Esophagus (tissue), 2 donors: ENCODE results near the gene CLASP1. TPM values are rescaled to one million over a fixed set of nuclear protein-coding genes. Genes with fewer than 3 reads are reported as not detected.

Experiments
- H3K27ac ChIP-seq, 2 donors: one replicate each; pipeline ENCODE4 v1.5.1; 2013; ENCODE audit warnings: low read depth in 2 of 2, mild to moderate bottlenecking in 2 of 2, inconsistent platforms in 1 of 2, low read length in 1 of 2, moderate library complexity in 1 of 2
- H3K27me3 ChIP-seq, 2 donors: one replicate each; pipeline ENCODE4 v1.6.1; 2013; ENCODE audit warnings: low read length in 2 of 2, control low read depth in 1 of 2, mild to moderate bottlenecking in 1 of 2; ENCODE audit not compliant: insufficient read depth in 2 of 2, control insufficient read depth in 1 of 2
- H3K36me3 ChIP-seq, 2 donors: one replicate each; pipeline ENCODE4 v1.6.1; 2013; ENCODE audit warnings: low read length in 1 of 2; ENCODE audit not compliant: control insufficient read depth in 2 of 2, insufficient read depth in 2 of 2
- H3K4me1 ChIP-seq, 2 donors: one replicate each; pipeline ENCODE4 v1.6.1; 2013; ENCODE audit warnings: low read length in 1 of 2; ENCODE audit not compliant: control insufficient read depth in 2 of 2, insufficient read depth in 2 of 2
- H3K4me3 ChIP-seq, 2 donors: one replicate each; pipeline ENCODE4 v1.5.1; 2013; ENCODE audit warnings: low read length in 2 of 2, mild to moderate bottlenecking in 2 of 2, low read depth in 1 of 2, moderate library complexity in 1 of 2
- H3K9me3 ChIP-seq, 2 donors: one replicate each; pipeline ENCODE4 v1.6.1; 2013; ENCODE audit warnings: mild to moderate bottlenecking in 2 of 2, low read depth in 1 of 2, low read length in 1 of 2, moderate library complexity in 1 of 2; ENCODE audit not compliant: control insufficient read depth in 2 of 2, insufficient read depth in 1 of 2
- WGBS, 2 donors: extraction: QIAGEN DNeasy Blood & Tissue Kit; methylation state at CpG; one replicate each; pipeline ENCODE4 v1.1.7; 2013; 5-methylcytosine and 5-hydroxymethylcytosine counted together
- polyA plus RNA-seq, 2 donors: library from polyadenylated mRNA; stranded (reverse); fragments of 200-250 nt; gene quantifications; one replicate each; pipeline ENCODE4 v1.2.3, GENCODE V29; 2013
- donor health status: healthy with polysubstance abuse.
- donor health status: Bipolar disorder and iron deficiency.

The CLASP1 gene
- polyA plus RNA-seq, 2 donors: 9.1 to 9.8 TPM

DNA sequence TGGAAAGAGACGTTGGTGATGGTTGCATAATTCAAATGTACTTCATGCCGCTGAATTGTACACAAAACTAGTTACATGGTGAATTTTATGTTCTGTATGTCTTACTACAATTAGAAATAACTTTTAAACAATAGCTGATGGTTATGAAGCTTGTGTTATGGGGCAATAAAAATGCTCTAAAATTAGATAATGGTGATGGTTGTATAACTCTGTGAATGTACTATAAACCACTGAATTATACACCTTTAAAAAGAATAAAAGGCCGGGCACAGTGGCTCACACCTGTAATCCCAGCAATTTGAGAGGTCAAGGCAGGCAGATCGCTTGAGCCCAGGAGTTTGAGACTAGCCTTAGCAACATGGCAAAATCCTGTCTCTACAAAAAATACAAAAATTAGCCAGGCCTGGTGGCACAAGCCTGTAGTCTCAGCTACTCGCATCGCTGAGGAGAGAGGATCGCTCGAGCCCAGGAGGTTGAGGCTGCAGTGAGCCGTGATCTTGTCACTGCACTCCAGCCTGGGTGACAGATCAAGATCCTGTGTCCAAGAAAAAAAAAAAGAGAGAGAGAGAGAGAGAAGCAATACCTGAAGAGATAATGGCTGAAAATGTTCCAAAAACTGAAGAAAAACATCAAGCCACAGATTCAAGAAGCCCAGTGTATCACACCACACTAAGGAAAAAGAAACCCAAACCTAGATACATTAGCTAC is 112.3 kb downstream of the CLASP1 start:
- no peaks in the 10 kb centered on the region for H3K27me3 ChIP-seq
- WGBS, 2 donors: 85 to 91% methylated on average over 9 of the region's 9 CpGs
- no peak overlapping the region for H3K4me3 ChIP-seq
- no peak overlapping the region for H3K27ac ChIP-seq
- H3K9me3 ChIP-seq: no peaks in the 10 kb centered on the region
- H3K36me3 ChIP-seq: no peaks in the 10 kb centered on the region
- peaks cover 0 to 2% of the 10 kb centered on the region in 2 donors for H3K4me1 ChIP-seq

DNA sequence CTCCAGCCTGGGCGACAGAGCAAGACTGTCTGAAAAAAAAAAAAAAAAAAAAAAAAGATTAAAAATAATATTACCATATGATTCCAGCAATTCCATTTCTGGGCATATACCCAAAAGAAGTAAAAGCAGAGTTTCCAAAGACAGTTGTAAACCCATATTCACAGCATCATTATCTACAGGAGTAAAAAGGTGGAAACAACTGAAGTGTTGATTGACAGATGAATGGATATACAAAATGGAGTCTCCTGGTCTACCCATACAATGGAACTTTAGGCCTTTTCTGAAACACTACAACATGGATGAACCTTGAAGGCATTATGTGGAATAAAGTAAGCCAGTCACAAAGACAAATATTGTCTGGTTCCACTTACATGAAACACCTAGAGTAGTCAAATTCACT is 112.9 kb downstream of the CLASP1 start:
- 63 to 95% methylated on average over 1 of the region's 1 CpG for WGBS, 2 donors
- peaks cover 0 to 2% of the 10 kb centered on the region in 2 donors for H3K4me1 ChIP-seq

DNA sequence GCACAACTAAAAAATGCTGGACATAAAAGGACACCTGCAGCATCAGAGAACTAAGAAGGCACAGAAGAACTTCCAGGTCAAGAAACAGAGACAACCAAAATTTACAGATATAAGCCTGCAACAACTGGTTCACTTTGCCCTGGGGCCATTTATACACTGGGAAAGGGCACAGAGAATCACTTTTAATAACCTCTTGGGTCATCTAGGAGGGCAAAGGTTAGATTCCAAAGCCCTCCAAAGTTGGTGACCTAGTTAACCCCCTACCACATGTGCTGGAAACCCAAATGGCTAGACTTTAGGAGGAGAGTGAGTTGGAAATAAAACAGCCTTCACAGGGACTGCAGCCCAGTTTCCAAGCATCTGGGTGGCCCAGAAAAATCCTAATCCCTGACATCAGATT is 115.3 kb downstream of the CLASP1 start:
- Histone ChIP-seq H3K4me1 (peaks cover 0 to 2% of the 10 kb centered on the region in 2 donors), H3K9me3 (no peaks in the 10 kb centered on the region), H3K4me3 (no peak overlapping the region), H3K27me3 (no peaks in the 10 kb centered on the region), H3K36me3 (no peaks in the 10 kb centered on the region), H3K27ac (no peak overlapping the region)

More for the DNA sequence above, 112.9 kb downstream of the CLASP1 start:
- H3K36me3 ChIP-seq: no peaks in the 10 kb centered on the region
- H3K4me3 ChIP-seq: no peak overlapping the region
- H3K9me3 ChIP-seq: no peaks in the 10 kb centered on the region
- H3K27ac ChIP-seq: no peak overlapping the region
- no peaks in the 10 kb centered on the region for H3K27me3 ChIP-seq

DNA sequence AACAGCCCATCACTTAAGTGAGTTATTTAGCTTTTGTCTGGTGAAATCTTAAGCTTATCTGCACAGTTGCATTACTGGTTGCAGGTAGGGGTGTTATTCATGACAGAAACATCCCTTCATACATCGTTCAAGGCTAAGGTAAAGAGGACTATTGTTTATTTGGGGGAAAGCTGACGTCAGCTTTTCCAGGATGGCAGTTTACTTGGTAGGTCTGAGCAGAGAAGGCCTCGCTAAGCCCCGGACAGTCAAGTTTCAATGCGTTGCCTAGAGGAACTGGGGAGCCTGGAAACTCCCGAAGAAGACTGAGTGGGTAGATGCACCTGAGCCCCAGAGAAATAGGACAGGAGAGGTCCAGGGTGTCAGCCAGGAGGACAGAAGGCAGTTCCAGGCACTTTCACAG is 116.4 kb downstream of the CLASP1 start:
- Histone ChIP-seq H3K9me3 (no peaks in the 10 kb centered on the region), H3K4me3 (no peak overlapping the region), H3K27me3 (no peaks in the 10 kb centered on the region), H3K36me3 (no peaks in the 10 kb centered on the region), H3K4me1 (peaks cover 0 to 2% of the 10 kb centered on the region in 2 donors), H3K27ac (peak overlapping the region in 1 of 2 donors; percentile 69)
- WGBS, 2 donors: 32 to 34% methylated on average over 6 of the region's 6 CpGs

GRCh38 chr2:121532347-121532766 is 116.9 kb downstream of the CLASP1 start:
- H3K36me3 ChIP-seq: no peaks in the 10 kb centered on the region
- H3K4me1 ChIP-seq: peaks cover 0 to 2% of the 10 kb centered on the region in 2 donors
- H3K27me3 ChIP-seq: no peaks in the 10 kb centered on the region
- H3K9me3 ChIP-seq: no peaks in the 10 kb centered on the region
- 30 to 33% methylated on average over 4 of the region's 4 CpGs for WGBS, 2 donors
- no peak overlapping the region for H3K4me3 ChIP-seq
- no peak overlapping the region for H3K27ac ChIP-seq

DNA sequence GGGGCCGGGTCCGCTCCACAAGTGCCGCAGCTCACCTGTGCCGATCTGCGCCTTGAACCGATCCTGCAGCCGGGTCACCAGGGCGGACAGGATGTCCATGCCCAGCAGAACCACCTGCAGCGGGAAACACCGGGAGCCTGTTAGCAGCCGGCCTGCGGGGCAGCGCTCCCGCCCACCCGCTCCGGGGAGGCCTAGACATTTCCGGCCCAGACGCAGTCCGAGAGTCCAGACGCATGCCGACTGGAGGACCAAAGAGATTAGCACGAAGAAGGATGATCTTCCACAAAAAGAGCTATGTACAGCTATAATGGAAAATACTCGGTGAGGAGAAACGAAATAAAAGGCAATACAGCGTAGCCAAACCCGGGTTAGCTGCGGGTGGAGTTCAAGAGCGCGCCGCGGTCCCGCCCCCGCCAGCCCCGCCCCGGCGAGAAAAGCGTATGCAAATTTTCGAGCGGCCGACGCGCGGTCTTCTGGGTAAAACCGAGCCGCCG is 119.0 kb downstream of the CLASP1 start:
- H3K36me3 ChIP-seq: no peaks in the 10 kb centered on the region
- 0% methylated on average over 43 to 46 of the region's 46 CpGs for WGBS, 2 donors
- H3K9me3 ChIP-seq: no peaks in the 10 kb centered on the region
- H3K27ac ChIP-seq: peak overlapping the region; percentile 99
- peak overlapping the region; percentile 84 to 93 for H3K4me3 ChIP-seq
- peaks cover 0 to 7% of the 10 kb centered on the region in 2 donors for H3K4me1 ChIP-seq
- no peaks in the 10 kb centered on the region for H3K27me3 ChIP-seq

DNA sequence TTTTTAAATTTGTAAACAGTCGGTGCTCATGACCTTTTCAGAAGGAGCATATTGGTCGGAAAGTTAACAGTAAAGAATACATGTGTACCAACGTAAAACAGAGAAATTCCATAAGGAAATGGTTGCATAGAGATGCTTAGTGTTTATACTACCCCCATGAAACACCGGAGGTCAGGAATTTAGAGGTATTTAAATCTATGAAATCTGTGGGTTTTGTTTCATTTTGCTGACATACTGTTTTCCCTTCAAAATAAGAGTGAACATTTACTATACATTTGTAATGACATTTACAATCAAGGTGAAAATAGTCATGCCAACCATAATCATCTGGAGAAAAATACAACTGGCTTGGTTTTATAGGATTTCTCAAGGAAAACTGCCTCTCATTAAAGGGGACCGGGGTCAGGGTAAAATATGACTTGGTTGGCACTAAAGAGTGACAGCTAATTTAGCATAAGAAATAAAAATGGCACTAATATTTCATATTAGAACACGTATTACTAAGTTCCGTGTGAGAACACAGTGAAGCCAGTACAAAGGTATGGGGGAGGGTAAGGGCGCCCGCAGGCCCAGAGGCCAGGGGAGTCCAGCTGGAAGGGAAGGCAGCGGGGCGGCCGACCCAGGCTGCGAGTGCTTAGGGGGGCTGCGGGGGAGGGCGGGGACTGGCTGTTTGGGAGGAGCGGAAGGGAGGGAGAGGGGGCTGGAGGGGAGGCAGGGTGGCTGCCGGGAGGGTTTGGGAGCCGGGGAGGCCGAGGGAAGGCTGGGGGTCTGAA is 119.6 kb downstream of the CLASP1 start:
- peak overlapping the region; percentile 99 for H3K27ac ChIP-seq
- peak overlapping the region; percentile 84 to 93 for H3K4me3 ChIP-seq
- no peaks in the 10 kb centered on the region for H3K9me3 ChIP-seq
- H3K27me3 ChIP-seq: no peaks in the 10 kb centered on the region
- 7 to 8% methylated on average over 16 to 19 of the region's 19 CpGs for WGBS, 2 donors
- H3K4me1 ChIP-seq: peaks cover 0 to 7% of the 10 kb centered on the region in 2 donors
- no peaks in the 10 kb centered on the region for H3K36me3 ChIP-seq

DNA sequence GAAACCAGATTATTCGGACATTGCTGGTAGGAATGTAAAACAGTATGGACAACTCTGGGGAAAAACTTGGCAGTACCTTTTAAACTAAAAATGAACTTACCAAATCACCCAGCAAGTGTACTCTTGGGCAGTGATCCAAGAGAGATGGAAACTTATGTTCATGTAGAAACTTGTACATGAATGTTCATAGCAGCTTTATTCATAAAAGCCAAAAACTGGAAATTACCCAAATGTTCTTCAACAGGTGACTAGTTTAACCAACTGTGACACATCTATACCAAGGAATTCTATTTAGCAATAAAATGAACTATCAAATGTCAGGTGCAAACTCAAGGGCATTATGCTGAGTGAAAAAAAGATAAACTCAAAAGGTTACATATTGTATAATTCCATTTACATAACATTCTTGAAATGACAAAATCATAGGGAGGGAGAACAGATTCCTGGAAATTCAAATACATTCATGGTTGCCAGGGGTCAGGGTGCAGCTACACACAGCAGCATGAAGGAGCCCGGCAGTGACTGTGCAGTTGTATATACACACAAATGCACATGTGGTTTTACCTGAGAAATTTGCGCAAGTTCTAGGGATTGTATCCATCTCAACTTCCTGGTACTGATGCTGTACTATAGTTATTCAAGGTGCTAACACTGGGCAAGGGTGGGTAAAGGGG is 122.1 kb downstream of the CLASP1 start:
- Histone ChIP-seq H3K36me3 (peaks cover 0 to 6% of the 10 kb centered on the region in 2 donors), H3K27me3 (no peaks in the 10 kb centered on the region), H3K4me1 (peaks cover 0 to 5% of the 10 kb centered on the region in 2 donors), H3K27ac (peak overlapping the region in 1 of 2 donors; percentile 63), H3K4me3 (no peak overlapping the region), H3K9me3 (no peaks in the 10 kb centered on the region)
- WGBS, 2 donors: 37 to 56% methylated on average over 3 of the region's 3 CpGs

GRCh38 chr2:121524685-121525425 is 124.4 kb downstream of the CLASP1 start:
- Histone ChIP-seq H3K27me3 (no peaks in the 10 kb centered on the region), H3K27ac (peak overlapping the region; percentile 74 to 93), H3K4me3 (no peak overlapping the region), H3K36me3 (peaks cover 6 to 14% of the 10 kb centered on the region in 2 donors), H3K9me3 (no peaks in the 10 kb centered on the region), H3K4me1 (peaks cover 0 to 5% of the 10 kb centered on the region in 2 donors)
- 48 to 69% methylated on average over 9 of the region's 9 CpGs for WGBS, 2 donors
